HepG2 (cell line): Measurements from ENCODE around the gene PSRC1. TPM values are rescaled to one million over a fixed set of nuclear protein-coding genes. Genes with fewer than 3 reads are reported as not detected.

Experiments
- ATF1 ChIP-seq: IDR thresholded peaks from 2 replicates; pipeline ENCODE4 v1.6.1; 2016; ENCODE audit warnings: mild to moderate bottlenecking, control low read depth
- ATRX ChIP-seq: sonication (generic); formaldehyde crosslinking; IDR thresholded peaks from 2 replicates; pipeline ENCODE4 v1.4.0; 2020; ENCODE audit warnings: missing genetic modification reagents, borderline replicate concordance
- FLYWCH1 ChIP-seq: sonication (generic); formaldehyde crosslinking; IDR thresholded peaks from 2 replicates; pipeline ENCODE4 v1.8.1; 2023; ENCODE audit warnings: mild to moderate bottlenecking, missing genetic modification reagents
- HDAC1 ChIP-seq: sonication (generic); formaldehyde crosslinking; IDR thresholded peaks from 2 replicates; pipeline ENCODE4 v1.5.1; 2020; ENCODE audit warnings: mild to moderate bottlenecking, missing genetic modification reagents
- HMG20A ChIP-seq: IDR thresholded peaks from 2 replicates; pipeline ENCODE4 v1.6.1; 2016; ENCODE audit warnings: borderline replicate concordance
- KLF9 ChIP-seq: IDR thresholded peaks from 2 replicates; pipeline ENCODE4 v1.6.1; 2016; ENCODE audit warnings: low read depth
- MYC ChIP-seq: sonication (generic); formaldehyde crosslinking; IDR thresholded peaks from 2 replicates; pipeline ENCODE4 v1.9.0; 2021; ENCODE audit warnings: missing genetic modification reagents, borderline replicate concordance
- NFIC ChIP-seq: IDR thresholded peaks from 2 replicates; pipeline ENCODE4 v1.6.1; 2012; ENCODE audit warnings: mild to moderate bottlenecking, low read length, inconsistent platforms
- NFYC ChIP-seq: IDR thresholded peaks from 2 replicates; pipeline ENCODE4 v1.6.1; 2016; ENCODE audit warnings: missing genetic modification reagents, missing compliant biosample characterization
- NR2F2 ChIP-seq: IDR thresholded peaks from 2 replicates; pipeline ENCODE4 v1.6.1; 2012; ENCODE audit warnings: low read depth, inconsistent platforms, borderline replicate concordance
- PCBP1 ChIP-seq: fragments of 200-400 bp; formaldehyde crosslinking; IDR thresholded peaks from 2 replicates; pipeline ENCODE4 v1.6.1; 2017; ENCODE audit warnings: mild to moderate bottlenecking, low read depth, low read length, borderline replicate concordance
- PHF21A ChIP-seq: sonication (generic); formaldehyde crosslinking; IDR thresholded peaks from 2 replicates; pipeline ENCODE4 v1.5.0; 2020; ENCODE audit warnings: mild to moderate bottlenecking, missing genetic modification reagents
- PHF5A ChIP-seq: IDR thresholded peaks from one replicate; pipeline ENCODE4 v1.6.1; 2018; ENCODE audit warnings: low read depth, missing genetic modification reagents; ENCODE audit not compliant: unreplicated experiment
- RXRB ChIP-seq: IDR thresholded peaks from 2 replicates; pipeline ENCODE4 v1.6.1; 2016; ENCODE audit warnings: borderline replicate concordance, missing genetic modification reagents, missing compliant biosample characterization
- SETDB1 ChIP-seq: sonication (generic); formaldehyde crosslinking; IDR thresholded peaks from 2 replicates; pipeline ENCODE4 v1.5.1; 2020; ENCODE audit warnings: missing genetic modification reagents, mild to moderate bottlenecking, borderline replicate concordance
- SKIL ChIP-seq: sonication (generic); formaldehyde crosslinking; IDR thresholded peaks from 2 replicates; pipeline ENCODE4 v1.8.0; 2022; ENCODE audit warnings: missing genetic modification reagents, mild to moderate bottlenecking, moderate library complexity, borderline replicate concordance
- SOX13 ChIP-seq, 3 experiments: fragments of 450-650 bp in 1 of 3; sonication (generic) in 1 of 3; formaldehyde crosslinking in 1 of 3; IDR thresholded peaks in 2 of 3; conservative IDR thresholded peaks in 1 of 3; 2 replicates each; pipeline versions ENCODE4 v1.5.0 to v1.6.1; 2016 to 2020; ENCODE audit warnings: antibody characterized with exemption in 1 of 3, mild to moderate bottlenecking in 1 of 3, missing compliant biosample characterization in 1 of 3, missing genetic modification reagents in 1 of 3, moderate library complexity in 1 of 3
- TBX2 ChIP-seq: sonication (generic); formaldehyde crosslinking; IDR thresholded peaks from 2 replicates; pipeline ENCODE4 v1.5.0; 2020; ENCODE audit warnings: missing genetic modification reagents, mild to moderate bottlenecking, borderline replicate concordance
- THAP11 ChIP-seq: IDR thresholded peaks from 2 replicates; pipeline ENCODE4 v1.6.1; 2016; ENCODE audit warnings: missing biosample characterization, missing genetic modification reagents
- ZFP90 ChIP-seq: sonication (generic); formaldehyde crosslinking; IDR thresholded peaks from 2 replicates; pipeline ENCODE4 v1.8.0; 2022; ENCODE audit warnings: missing genetic modification reagents, mild to moderate bottlenecking, inconsistent platforms, borderline replicate concordance
- ZKSCAN5 ChIP-seq: sonication (generic); formaldehyde crosslinking; IDR thresholded peaks from 2 replicates; pipeline ENCODE4 v1.5.1; 2020; ENCODE audit warnings: mild to moderate bottlenecking, missing genetic modification reagents
- ZNF547 ChIP-seq: sonication (generic); formaldehyde crosslinking; IDR thresholded peaks from 2 replicates; pipeline ENCODE4 v1.5.1; 2020; ENCODE audit warnings: mild to moderate bottlenecking, missing genetic modification reagents
- ZNF569 ChIP-seq: sonication (generic); formaldehyde crosslinking; IDR thresholded peaks from 2 replicates; pipeline ENCODE4 v1.5.0; 2020; ENCODE audit warnings: mild to moderate bottlenecking, missing genetic modification reagents, moderate library complexity, borderline replicate concordance
- ZNF660 ChIP-seq: sonication (generic); formaldehyde crosslinking; IDR thresholded peaks from 2 replicates; pipeline ENCODE4 v1.5.1; 2020; ENCODE audit warnings: mild to moderate bottlenecking, low read depth, missing genetic modification reagents, borderline replicate concordance
- ZNF670 ChIP-seq: sonication (generic); formaldehyde crosslinking; IDR thresholded peaks from 2 replicates; pipeline ENCODE4 v1.8.0; 2022; ENCODE audit warnings: mild to moderate bottlenecking, missing genetic modification reagents, borderline replicate concordance
- ZNF737 ChIP-seq: sonication (generic); formaldehyde crosslinking; IDR thresholded peaks from 2 replicates; pipeline ENCODE4 v1.5.0; 2020; ENCODE audit warnings: missing genetic modification reagents, mild to moderate bottlenecking, borderline replicate concordance
- ZNF747 ChIP-seq: sonication (generic); formaldehyde crosslinking; IDR thresholded peaks from 2 replicates; pipeline ENCODE4 v1.8.1; 2023; ENCODE audit warnings: missing genetic modification reagents, mild to moderate bottlenecking, borderline replicate concordance
- ZNF788 ChIP-seq: sonication (generic); formaldehyde crosslinking; IDR thresholded peaks from 2 replicates; pipeline ENCODE4 v1.5.0; 2020; ENCODE audit warnings: mild to moderate bottlenecking, missing genetic modification reagents, borderline replicate concordance
- polyA plus RNA-seq, 8 experiments: library from polyadenylated mRNA; depleted of rRNA in 3 of 8; stranded (reverse) in 7 of 8; unstranded in 1 of 8; fragments of >200 nt; fragmentation: Illumina TruSeq in 4 of 8; extraction: Trizol in 4 of 8; gene quantifications; 2 replicates each; pipeline versions ENCODE4 v1.2.1 to v1.2.3, GENCODE V29; 2011 to 2016; ENCODE audit warnings: low read depth in 4 of 8, missing spikeins in 1 of 8, mixed read lengths in 1 of 8; ENCODE audit not compliant: insufficient read depth in 1 of 8
- total RNA-seq, 5 experiments: library from RNA; depleted of rRNA; stranded (reverse); fragments of >200 nt; fragmentation: Illumina TruSeq; extraction: Trizol; gene quantifications; 2 replicates each; pipeline ENCODE4 v1.2.3, GENCODE V29; 2016; ENCODE audit warnings: low read depth in 1 of 5
- TF ChIP-seq, protein P1 (sequence below): sonication (generic); formaldehyde crosslinking; IDR thresholded peaks from 2 replicates; pipeline ENCODE4 v1.5.0; 2020; ENCODE audit warnings: missing genetic modification reagents, mild to moderate bottlenecking, borderline replicate concordance

The PSRC1 gene
- total and polyA plus RNA-seq, 2 of the 13 experiments (the other 11 are each of a cell fraction or from before 2014, with no cell fraction given) = 28.6 to 30.3 TPM

GRCh38 chr1:109299558-109300343, 16.8 kb upstream of the PSRC1 start (continued):
- TF ChIP-seq MYC (CRISPR knock-in tag) (no peak; the same call in 1 of the 2 replicates), ZFP90 (no peak), ATRX (CRISPR knock-in tag) (no peak), SOX13 (IDR thresholded peaks at IDR 0.05) (no peak), SOX13 (CRISPR knock-in tag; conservative IDR thresholded peaks at IDR 0.05 in 1 of 2, IDR thresholded peaks at IDR 0.05 in 1 of 2) (no peak), PHF5A (CRISPR knock-in tag) (no peak), HDAC1 (peak; percentile 31; the same call in 1 of the 2 replicates), KLF9 (CRISPR knock-in tag) (no peak), ZNF670 (CRISPR knock-in tag) (no peak), PHF21A (CRISPR knock-in tag) (no peak), SETDB1 (CRISPR knock-in tag) (no peak), PCBP1 (no peak), ZNF747 (CRISPR knock-in tag) (no peak), ZNF660 (CRISPR knock-in tag) (no peak), ZKSCAN5 (CRISPR knock-in tag) (no peak), ZNF788 (no peak), ZNF737 (CRISPR knock-in tag) (no peak), RXRB (no peak), FLYWCH1 (no peak), HMG20A (CRISPR knock-in tag) (peak; percentile 3; the same call in 1 of the 2 replicates), TBX2 (CRISPR knock-in tag) (no peak), ATF1 (CRISPR knock-in tag) (no peak), ZNF569 (no peak), SKIL (CRISPR knock-in tag) (no peak), ZNF547 (CRISPR knock-in tag) (no peak), NR2F2 (peak; percentile 4; the same call in 1 of the 2 replicates), NFYC (no peak), THAP11 (CRISPR knock-in tag) (0 out of 2 replicates have a peak, but pooled peaks have one; percentile 10), NFIC (no peak; the same call in 1 of the 2 replicates)
- TF ChIP-seq, protein P1, sequence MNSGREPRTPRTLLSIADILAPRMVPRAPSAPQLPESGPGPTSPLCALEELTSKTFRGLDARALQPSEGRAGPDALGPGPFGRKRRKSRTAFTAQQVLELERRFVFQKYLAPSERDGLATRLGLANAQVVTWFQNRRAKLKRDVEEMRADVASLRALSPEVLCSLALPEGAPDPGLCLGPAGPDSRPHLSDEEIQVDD (CRISPR knock-in tag) = no peak
